COLO668 (cell line): ENCODE results near the gene EYS.
"Not testable (repeated sequence)": the region's sequence is repeated elsewhere in the genome, so short reads cannot be mapped to it uniquely, and the experiment has no call there.

Experiments used
- DNase-seq: peaks from one replicate; lab custom pipeline; 2025; ENCODE audit not compliant: unreplicated experiment; lab: John Stamatoyannopoulos, UW

The EYS gene

DNA sequence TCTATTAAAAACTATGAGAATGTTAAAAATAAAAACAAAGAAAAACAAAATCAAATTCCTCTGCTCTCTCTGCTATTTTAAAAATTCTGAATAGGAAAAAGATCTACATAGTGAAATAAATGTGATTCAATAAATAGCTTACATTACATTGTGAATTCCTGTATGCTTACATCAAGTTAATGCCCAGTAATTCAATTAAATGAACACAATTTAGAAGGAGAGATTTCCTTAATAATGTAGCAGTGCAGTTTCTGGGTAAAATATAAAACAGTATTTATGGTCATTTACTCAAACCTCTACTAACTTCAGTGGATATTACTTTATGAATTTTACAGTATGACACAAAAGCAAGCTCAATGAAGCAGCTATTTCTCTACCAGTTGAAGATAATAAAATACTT is 594.6 kb downstream of the EYS start:
- no peak for DNase-seq

DNA sequence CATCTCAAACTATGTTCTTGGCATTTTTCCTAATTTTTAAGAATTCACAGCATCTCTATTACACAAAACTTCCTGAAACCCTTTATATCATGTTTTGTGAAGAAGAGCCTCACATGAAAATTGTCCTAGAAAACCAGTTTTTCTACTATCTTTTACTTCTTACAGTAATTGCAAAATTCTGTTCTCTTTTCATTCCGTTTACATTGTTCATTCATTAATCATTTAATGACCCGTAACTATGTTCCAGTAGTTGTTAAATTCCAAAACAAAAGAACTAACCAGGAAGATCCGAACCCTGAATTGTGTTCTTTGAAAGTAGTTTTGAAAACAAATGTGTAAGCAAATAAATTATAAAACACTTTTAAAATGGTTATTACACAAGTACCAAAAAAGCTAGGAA is 597.0 kb downstream of the EYS start:
- no peak for DNase-seq

DNA sequence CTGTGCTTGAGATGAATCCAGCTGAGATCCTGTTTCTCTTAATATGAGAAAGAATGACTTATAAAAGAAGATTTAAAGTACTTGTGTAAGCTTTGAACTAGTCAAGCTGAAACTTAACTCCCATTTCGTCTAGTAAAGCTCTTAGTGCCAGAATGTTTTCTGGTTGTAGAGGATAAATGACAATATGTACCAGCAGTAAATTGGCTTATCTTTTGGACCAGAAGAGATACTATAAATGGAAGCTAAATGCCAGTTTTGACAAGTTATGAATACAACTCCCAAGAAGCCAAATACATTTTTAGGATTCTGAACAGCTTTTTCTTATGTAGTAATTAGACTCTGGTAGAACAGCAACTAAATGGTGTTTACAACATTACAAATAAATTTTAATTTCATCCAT is 608.7 kb downstream of the EYS start:
- no peak for DNase-seq

DNA sequence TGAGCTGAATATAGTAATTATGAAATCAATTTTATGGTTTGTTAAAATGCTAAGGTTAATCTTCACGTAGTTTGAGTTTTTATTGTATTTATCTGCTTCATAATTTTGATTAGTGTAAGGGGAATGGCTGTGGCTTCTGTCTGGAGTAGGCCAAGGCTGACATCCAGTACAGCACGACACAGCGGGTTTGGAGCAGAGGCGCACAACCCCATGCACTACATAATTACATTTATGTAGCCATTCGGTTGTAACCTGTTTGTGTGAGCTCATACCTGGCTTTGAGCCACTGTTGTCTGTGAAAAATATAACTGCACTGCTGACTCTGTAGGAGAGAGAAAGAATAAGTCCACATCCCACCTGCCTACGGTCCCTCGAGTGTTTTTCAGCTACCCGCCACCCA is 615.5 kb downstream of the EYS start:
- DNase-seq = no peak

DNA sequence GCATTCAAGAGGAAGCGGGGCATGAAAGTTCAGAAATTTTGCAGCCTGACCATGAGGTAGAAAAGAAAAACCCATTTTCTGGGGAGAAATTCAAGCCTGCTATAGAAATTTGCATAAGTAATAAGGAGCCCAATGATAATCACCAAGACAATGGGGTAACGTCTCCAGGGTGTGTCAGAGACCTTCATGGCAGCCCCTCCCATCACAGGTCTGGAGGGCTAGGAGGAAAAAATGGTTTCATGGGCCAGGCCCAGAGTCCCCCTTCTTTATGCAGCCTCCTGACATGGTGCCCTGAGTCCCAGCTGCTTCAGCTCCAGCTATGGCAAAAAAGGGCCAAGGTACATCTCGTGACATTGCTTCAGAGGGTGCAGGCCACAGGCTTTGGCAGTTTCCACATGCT is 618.5 kb downstream of the EYS start:
- DNase-seq = no peak

DNA sequence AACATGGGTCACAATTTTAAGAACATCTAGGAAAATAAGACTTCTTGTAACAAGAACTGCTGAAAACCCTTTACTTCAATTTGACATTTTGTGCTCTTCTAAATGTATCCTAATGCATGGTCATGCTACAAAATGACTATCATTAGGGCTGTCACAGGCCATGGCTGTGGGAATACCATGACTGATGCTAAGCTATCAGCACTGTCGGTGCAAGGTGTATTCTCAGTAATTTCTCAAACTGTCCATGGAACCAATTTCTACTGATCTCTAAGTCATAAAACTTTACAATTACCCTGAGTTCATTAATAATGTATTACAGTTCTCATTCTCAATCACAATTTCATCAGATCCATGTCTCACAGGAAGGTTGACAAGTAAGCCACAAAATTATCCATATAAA is 625.3 kb downstream of the EYS start:
- no peak for DNase-seq

DNA sequence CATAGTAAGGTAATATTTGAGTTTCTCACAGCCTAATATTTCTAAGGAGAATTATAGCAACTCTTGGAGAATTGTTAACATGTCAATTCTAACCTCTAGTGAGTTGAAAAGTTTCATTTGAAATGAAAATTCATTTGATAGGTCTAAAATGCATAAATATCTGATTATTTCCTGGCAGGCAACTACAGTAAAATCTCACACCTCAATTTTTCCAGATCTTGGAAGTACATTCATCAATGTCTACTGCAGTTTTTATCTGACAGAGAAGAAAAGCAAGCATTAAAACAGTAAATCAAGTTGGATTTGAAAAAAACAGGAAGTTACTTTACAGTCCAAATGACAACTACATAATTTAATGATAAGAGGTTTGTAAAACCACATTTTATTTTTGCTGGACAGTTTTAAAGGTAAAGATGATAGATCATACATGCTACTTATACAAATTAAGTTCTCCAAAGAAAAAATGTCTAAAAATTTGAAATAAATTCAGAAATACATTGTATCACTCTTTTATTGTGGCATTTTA is 631.3 kb downstream of the EYS start:
- DNase-seq = no peak

DNA sequence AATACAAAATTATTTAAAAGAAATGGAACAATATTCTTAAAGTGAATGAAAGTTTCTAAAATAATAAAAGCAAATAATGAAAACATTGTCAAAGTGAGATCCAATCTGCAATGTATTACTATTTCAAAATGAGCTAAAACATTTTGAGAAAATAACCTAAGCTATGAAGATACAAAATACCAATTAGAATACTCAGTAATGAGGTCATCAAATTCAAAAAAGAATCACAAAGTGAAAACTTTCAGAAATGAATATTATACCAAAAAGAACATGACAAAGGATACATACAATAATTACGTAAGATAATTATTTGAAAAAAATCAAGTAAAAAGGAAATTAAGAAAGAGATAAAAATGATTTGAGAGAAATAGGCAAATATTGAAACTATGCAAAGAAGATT is 634.5 kb downstream of the EYS start:
- DNase-seq = no peak

DNA sequence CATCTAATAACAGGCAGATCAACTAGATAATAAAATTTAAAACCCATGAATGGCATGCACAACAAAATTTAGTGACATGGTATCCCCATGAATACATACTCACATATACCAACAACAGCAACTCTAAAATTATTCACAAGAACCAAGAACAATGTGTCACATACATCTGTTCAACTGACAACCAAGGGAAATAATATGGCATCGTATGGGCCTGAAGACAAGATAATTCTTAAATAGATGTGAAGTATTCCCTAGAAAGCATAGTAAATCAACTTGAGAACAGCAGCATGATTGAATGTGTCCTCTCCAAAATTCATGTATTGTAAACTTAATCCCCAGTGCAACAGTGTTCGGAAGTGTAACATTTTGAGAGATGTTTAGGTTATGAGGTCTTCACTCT is 635.5 kb downstream of the EYS start:
- DNase-seq = no peak

DNA sequence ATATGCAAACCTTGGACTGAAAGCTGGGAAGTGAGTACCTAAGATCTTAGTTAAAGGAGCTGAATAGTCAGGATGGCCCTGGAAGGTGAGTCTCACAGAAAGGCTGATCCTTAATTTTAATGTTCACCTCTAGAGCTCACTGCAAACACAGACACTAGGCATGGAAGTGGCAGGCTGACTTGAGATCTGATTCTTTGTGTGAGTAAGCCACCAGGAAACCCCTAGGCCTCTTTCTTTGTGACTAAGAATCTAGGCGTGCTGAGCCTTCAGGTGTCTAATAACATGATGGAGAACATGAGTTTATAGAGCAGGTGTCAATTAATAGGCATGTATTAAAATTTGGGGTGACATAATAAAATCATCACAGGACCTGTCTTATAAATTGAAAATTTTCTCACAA is 642.2 kb downstream of the EYS start:
- DNase-seq = no peak

DNA sequence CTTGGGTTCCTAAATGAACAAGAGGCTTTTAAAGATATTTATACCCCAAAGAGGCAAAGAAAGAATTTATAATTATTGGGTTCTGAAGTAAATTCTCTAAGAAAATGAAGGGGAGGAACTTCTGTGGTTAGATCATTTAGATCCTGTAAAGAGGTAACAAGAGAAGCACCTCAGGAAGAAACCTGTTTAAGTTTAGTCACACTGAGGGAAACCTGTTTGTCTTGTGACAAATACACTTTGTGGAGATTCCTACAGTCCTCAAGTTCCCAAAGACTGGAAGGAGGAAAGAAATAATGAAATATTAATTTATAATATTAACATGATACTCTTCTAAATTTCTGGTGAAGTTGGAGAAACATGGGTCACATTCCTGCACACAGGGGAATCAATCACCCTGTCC is 647.5 kb downstream of the EYS start:
- DNase-seq = no peak

DNA sequence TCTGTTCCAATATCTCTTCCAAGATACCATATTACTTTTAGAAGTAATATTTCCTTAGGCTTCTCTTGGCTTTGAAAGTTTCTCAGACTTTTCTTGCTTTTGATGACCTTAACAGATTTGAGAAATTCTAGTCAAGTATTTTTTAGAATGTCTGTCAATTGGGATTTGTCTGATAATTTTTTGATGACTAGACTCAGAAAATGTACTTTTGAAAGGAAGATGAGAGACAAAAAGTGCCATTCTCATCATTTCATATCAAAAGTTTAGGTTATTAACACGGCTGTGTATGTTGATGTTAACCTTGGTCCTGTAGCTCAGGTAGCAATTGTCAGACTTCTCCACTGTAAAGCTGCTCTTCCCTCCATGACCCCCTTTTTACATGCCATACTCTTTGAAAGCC is 651.5 kb downstream of the EYS start:
- no peak for DNase-seq

DNA sequence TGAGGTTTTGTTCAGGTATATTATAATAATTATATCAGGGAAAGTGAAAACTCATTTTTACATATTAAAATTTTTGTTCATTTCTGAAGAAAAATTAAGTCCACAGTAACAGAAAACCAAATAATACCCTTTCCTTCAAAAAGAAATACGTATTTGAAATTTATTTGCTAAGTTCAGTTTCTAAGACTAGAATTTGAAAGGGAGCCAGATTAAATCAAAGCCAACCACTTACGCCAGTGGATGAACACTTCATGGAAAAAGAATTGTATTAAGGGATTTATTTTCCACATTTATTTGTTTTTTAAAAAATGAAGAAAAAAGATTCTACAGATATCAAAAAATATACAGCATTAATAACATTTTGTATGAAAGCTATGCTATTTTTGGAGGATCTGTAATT is 654.4 kb downstream of the EYS start:
- no peak for DNase-seq

DNA sequence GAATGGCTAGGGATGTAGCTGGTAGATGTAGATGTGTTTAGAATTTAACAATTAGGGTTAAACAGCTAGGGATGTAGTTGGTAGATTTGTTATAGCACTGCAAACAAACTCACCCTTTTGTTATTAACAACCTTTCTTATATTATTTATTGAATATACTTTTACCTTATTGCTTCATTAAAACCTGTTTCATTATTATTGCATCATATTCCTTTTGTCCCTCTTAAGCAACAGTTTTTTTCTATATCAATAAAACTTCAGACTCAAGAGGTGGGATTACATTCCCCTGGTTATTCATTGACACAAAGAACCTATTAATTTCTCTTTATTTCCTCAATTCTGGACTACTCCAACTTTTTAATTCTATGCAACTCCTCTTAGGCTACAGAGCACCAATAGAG is 661.2 kb downstream of the EYS start:
- no peak for DNase-seq

DNA sequence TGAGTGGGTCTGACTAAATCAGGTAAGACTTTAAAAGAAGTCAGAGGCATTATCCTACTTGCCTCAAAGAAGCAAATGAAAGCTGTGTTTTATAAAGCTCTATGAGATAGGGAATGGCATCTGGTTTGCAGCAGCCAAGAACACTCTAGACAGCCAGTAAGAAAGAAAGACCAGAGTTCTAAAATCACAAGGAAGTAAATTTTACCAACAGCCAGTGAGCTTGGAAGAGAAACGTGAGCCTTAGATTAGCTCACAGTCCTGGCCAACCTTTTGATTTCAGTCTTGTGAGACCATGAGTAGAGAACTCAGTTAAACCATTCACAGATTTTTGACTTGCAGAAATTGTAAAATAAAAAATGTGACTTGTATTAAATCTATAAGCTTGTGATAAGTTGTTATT is 693.0 kb downstream of the EYS start:
- DNase-seq = no peak

DNA sequence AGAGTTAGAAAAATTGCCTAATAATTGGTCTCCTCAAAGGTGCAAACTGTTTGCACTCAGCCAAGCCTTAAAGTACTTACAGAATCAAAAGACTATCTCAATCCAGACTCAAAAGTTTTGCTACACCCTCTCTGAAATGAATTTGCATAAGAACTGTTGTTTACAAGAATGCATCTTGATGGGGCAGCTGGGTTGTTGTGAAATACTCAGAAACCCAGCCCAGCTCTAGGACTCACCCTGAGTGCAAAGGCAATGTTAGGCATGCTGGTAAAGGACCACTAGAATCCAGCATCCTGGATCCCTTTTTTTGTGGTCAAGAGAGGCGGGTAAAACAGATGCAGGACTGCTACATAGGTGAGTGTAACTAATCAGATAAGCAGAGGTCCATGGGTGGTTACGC is 700.2 kb downstream of the EYS start:
- no peak for DNase-seq

DNA sequence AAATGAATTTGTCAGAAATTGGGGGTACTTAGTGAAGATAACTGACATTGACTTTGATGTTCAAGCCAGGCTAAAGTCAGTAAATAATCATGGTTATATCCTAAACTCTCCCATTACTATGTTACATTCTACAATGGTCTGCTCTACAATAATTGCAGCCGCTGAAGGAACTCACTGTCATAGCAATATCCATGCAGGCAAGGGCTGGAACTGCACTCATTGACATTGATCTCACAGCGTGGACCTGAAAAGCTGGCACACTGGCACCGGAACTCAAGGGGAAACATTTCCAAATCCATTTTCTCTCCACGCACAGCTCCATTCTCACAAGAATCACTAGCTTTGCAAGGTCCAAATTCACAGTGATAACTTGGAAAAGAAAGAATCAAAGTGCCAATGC is 702.7 kb downstream of the EYS start:
- DNase-seq = no peak

DNA sequence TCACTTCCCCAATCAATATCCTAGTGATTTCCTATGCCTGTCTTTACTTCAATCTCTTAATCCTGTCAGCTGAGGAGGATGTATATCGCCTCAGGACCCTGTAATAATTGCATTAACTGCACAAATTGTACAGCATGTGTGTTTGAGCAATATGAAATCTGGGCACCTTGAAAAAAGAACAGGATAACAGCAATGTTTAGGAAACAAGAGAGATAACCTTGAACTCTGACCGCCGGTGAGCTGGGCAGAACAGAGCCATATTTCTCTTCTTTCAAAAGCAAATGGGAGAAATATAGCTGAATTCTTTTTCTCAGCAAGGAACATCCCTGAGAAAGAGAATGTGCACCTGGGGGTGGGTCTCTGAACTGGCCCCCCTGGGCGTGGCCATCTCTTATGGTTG is 704.1 kb downstream of the EYS start:
- not testable (repeated sequence) for DNase-seq

DNA sequence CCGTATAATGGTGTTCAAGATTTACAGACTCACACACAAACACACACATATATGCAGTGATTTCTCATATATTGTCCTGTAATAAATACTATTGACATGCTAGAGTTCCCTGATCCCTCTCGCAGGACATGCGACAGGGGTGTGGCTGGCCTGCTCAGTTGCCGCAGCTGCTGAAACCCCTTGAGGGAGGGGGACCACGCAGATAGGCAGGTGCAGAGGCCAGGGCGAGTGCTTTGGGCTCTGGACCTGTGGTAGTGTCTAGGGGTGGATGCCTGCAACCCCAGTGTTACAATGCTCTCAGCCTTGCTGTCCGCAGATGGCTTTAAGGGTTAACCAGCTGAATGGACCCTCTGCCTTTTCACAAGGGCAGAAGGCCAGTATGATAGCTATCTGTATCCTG is 706.2 kb downstream of the EYS start:
- DNase-seq = no peak

DNA sequence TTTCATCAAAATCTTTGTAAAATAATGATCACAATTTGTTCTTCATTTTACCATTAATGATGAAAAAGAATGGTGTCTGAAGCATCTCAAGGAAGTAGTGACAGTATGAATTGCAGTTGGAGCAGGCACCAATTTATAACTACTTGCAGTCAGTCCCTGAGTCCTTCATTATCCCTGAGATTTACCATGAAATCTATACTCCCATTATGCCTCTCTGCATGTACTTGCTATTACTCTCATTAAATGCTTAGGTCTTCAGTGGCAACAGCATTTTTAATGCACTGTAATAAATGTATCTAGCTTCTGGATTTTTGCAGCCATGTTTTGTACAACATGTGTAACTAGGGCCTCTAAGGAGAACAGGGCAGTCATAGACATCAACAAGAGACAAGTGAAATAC is 708.8 kb downstream of the EYS start:
- DNase-seq = no peak

DNA sequence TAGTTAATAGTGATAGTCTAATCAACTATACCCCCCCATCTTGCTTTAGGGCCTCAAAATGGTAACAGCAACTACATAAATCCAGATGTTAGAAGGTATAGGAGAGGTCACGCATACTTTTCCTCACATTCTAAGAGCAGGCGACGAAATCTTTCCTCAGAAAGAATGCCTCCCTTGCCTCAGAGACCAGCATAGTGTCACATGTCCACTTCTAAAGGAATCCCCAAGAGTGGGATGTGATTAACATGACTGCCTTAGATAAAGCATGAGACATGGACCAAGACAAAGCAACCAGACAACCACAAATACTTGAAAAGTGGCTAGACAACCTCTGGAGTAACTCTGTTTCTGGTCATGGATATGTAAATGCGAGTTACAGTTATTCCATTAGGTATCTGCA is 710.7 kb downstream of the EYS start:
- no peak for DNase-seq

DNA sequence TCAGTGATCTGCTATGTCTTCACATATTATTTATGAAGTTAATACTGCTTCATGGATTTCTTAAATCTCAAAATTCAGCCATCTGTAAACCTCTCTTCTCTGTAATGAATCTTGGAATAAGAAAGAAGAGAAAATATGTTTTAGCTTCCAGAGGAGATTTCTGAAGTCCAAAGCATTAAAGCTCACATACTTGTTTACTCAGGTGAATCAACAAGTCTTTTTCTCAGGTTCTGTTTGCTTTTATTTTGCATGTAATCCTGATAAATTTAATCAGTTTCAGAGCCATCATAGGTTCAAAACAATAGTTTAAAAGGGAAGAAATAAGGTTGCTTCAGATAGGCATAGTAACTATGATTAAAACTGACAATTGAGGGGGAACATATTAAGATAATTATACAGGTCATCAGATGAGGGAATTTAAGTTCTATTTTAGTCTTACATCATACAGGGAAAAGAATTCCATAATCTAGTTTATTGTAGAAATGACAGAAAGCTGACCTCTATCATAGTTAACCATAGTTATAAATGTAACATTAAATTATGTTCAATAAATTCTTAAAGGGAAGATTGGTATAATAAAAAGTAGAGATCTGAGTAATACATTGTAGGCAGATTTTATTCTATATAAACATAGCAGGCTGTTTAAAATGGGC is 716.2 kb downstream of the EYS start:
- DNase-seq = no peak

DNA sequence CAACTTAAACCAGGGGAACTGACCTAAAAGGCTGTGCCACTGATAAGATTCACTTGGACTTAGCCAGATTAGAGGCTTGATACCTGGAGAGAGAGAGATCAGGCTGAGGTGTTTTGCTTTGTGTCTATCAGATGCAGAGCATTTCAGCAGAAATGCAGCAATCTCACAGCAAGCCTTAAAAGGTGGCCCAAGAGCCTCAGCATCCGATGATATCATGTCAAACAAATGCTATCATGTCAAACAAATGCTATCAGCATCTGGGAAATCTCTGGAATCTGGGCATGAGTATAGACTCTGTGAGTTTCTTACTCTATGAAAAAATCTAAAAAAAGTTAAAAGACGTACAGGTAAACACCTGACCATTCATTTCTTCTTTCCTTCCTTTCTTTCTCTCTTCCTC is 718.9 kb downstream of the EYS start:
- no peak for DNase-seq

DNA sequence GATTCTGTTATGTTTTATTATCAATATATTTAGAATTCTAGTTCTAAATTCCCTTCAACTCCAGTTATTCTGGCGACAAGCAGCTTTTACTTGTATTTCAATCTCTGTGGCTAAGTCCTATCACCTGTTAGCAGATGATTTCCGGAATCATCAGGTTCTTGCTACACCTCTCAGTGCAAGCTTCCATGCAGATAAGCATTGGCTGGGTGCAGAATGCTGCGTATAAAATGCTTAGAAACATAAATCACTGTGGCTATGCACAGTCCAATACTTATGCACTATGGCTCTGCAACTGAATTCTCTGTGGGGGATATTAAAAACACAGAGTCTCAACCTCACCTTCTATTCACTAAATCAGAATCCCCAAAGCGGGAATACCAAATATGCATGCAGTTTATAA is 720.0 kb downstream of the EYS start:
- no peak for DNase-seq
